Activated naive CD8-positive, alpha-beta T cell treated with anti-CD3 and anti-CD28 coated beads for 36 hours (primary cell): ENCODE data around the gene PCCA. TPM values are rescaled to one million over a fixed set of nuclear protein-coding genes. Genes with fewer than 3 reads are reported as not detected.
"Not testable (repeated sequence)": the region's sequence is repeated elsewhere in the genome, so short reads cannot be mapped to it uniquely, and the experiment has no call there.

Experiments used
- DNase-seq: peaks from one replicate; pipeline ENCODE4 v3.0.0; 2021
- H3K27ac Mint-ChIP-seq: one replicate; pipeline ENCODE4 v1.8.0; 2022; ENCODE audit warnings: mild to moderate bottlenecking, moderate library complexity, mixed read lengths
- H3K27me3 Mint-ChIP-seq: one replicate; pipeline ENCODE4 v1.8.0; 2022; ENCODE audit warnings: mild to moderate bottlenecking, mixed read lengths
- H3K36me3 Mint-ChIP-seq: one replicate; pipeline ENCODE4 v1.8.0; 2021; ENCODE audit warnings: mild to moderate bottlenecking, mixed read lengths
- H3K4me1 Mint-ChIP-seq: one replicate; pipeline ENCODE4 v1.8.0; 2021; ENCODE audit warnings: mixed read lengths
- H3K4me3 Mint-ChIP-seq: one replicate; pipeline ENCODE4 v1.8.0; 2022; ENCODE audit warnings: mild to moderate bottlenecking, moderate library complexity, mixed read lengths
- H3K9me3 Mint-ChIP-seq: one replicate; pipeline ENCODE4 v1.8.0; 2022; ENCODE audit warnings: mixed read lengths
- total RNA-seq, 2 experiments: library from RNA; stranded (reverse); gene quantifications; one replicate each; pipeline ENCODE4 v1.2.3, GENCODE V29; 2021

Gene PCCA
- total RNA-seq, 2 experiments from 2014 or later: 6.9 to 8.3 TPM

DNA sequence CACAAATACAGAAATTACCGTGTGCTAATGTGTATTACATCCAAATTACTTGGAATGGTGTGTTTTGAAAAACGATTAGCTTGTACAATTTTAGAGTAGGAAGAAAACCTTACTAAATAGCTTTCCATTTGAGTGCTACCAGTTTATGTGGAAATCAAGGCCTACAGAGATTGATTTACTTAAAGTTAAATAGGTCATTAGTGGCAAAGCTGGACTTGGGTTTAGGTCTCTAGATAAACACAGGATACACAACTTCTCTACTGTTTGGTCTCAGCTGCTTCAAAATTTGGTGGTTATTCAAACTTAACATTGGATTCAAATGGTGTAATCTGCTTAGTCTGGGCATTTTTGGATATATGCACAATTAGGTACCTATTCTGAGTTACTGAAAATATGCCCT is 21.4 kb downstream of the PCCA start:
- H3K9me3 Mint-ChIP-seq: no peaks in the 10 kb centered on the region
- DNase-seq: no peak
- no peaks in the 10 kb centered on the region for H3K27me3 Mint-ChIP-seq
- H3K36me3 Mint-ChIP-seq: peaks cover 11% of the 10 kb centered on the region
- H3K4me3 Mint-ChIP-seq: no peak overlapping the region
- H3K27ac Mint-ChIP-seq: no peak overlapping the region
- peaks cover 9% of the 10 kb centered on the region for H3K4me1 Mint-ChIP-seq

DNA sequence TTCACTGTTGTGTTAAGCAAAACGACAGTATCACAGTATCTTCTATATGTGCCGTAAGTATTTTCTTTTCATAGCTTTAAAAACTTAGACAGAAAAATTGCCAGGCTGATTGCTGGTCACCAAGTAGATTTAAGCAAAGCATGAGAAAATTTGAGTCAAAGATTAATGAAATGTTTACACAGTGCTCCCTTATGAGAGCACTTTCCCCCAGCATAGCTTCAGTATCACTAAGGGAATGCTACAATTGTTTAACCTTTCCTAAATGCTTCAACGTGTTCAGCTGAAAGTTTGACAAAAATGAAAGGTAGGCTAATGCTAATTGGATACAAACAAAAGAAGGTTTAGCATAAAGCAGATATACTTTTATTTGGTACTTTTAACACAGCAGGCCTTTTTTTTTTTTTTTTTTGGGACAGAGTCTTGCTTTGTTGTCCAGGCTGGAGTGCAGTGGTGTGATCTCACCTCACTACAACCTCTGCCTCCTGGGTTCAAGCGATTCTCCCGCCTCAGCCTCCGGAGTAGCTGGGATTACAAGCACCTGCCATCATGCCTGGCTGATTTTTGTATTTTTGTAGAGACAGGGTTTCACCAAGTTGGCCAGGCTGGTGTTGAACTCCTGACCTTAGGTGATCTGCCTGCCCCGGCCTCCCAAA is 23.4 kb downstream of the PCCA start:
- Mint-ChIP-seq H3K4me3 (no peak overlapping the region), H3K36me3 (peaks cover 13% of the 10 kb centered on the region), H3K27me3 (no peaks in the 10 kb centered on the region), H3K9me3 (no peaks in the 10 kb centered on the region), H3K4me1 (peaks cover 16% of the 10 kb centered on the region), H3K27ac (no peak overlapping the region)
- DNase-seq: no peak

DNA sequence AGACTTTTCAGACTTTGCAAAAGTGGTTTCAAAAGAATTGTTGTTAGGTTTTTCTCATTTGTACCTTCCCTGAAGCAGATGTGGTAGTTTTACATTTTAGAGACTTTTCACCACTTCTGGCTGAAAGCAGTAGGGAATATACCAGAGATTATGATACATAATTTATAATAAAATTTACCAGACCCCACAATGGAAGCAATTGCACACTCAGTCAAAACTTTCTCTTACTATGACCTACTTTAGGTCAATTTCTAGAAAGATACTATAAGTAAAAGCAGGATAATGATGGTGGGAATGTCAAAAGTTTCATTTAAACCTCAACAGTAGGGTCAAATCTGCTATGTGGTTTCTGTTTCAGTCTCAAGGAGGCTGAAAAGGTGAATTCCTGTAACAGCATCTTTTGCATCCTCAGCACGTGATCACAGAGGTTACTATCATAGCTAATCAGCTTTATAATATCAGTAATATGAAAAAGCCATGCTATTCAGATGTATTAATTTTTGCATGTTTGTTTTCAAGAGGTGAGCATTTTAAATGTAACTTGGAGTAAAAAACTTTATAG is 26.9 kb downstream of the PCCA start:
- peaks cover 29% of the 10 kb centered on the region for H3K36me3 Mint-ChIP-seq
- H3K4me3 Mint-ChIP-seq: no peak overlapping the region

DNA sequence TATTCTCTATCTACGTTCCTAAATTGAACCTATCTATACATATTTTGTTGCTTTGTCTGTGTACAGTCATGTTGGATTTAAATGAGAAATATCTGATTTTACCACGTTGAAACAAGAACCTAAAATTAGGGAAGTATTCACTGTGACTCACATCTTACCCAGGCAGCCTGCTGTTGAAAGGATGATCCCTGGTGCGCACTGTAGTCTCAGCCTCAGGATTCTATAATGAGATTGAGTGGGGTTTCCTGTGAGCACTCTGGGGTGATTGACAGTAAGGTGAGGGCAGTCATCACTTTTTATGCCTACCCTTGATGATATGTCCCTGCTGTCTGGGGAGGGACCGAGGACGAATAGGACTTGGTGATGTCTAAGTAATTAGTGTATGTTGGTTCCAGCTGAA is 35.4 kb downstream of the PCCA start:
- H3K4me3 Mint-ChIP-seq: no peak overlapping the region
- no peak overlapping the region for H3K27ac Mint-ChIP-seq
- peaks cover 10% of the 10 kb centered on the region for H3K4me1 Mint-ChIP-seq
- H3K36me3 Mint-ChIP-seq: peaks cover 35% of the 10 kb centered on the region
- H3K27me3 Mint-ChIP-seq: no peaks in the 10 kb centered on the region
- no peak for DNase-seq
- H3K9me3 Mint-ChIP-seq: peaks cover 12% of the 10 kb centered on the region

More for the DNA sequence above, 26.9 kb downstream of the PCCA start:
- H3K4me1 Mint-ChIP-seq: peaks cover 13% of the 10 kb centered on the region
- no peaks in the 10 kb centered on the region for H3K9me3 Mint-ChIP-seq
- H3K27me3 Mint-ChIP-seq: no peaks in the 10 kb centered on the region
- H3K27ac Mint-ChIP-seq: no peak overlapping the region
- no peak for DNase-seq

DNA sequence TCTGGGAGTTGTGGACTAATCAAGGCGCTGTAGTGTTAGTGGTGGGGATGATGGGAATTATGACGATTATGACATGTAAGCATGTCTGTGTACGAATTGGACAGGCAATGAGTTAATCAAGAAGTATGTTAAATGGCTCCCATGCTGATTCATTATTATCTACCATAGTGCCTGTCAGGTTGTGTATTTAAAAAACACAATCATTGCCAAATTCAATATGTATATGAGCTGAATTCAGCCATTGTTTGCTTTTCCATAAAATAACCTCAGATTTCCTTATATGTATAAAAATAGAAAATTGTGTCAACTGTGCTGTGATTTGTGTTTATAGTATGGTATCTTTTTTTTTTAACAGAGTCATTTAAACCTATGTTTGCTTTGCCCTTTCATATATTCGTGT is 37.1 kb downstream of the PCCA start:
- H3K27me3 Mint-ChIP-seq: no peaks in the 10 kb centered on the region

DNA sequence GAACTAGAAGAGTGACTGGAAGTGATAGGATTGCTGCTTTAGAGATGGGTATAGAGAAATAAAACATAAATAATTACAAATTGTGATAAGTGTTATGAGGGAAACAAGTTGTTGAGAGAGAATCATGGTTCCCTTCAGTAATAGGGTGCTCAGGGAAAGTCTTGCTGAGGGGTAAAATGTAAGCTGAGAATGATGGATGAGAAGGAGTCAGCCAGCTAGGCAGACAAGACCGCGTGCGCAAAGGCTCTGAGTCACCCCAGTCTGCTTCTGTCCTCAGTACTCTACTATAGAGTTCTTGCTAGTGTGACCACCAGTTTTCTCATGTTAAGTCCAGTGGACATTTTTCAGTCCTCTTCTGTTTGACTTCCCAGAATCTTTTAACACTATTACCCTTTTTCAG is 39.5 kb downstream of the PCCA start:
- Mint-ChIP-seq H3K9me3 (no peaks in the 10 kb centered on the region), H3K27me3 (no peaks in the 10 kb centered on the region), H3K4me3 (no peak overlapping the region), H3K27ac (no peak overlapping the region), H3K4me1 (peaks cover 34% of the 10 kb centered on the region), H3K36me3 (peaks cover 13% of the 10 kb centered on the region)
- peak; percentile 22 for DNase-seq

More for the DNA sequence above, 37.1 kb downstream of the PCCA start:
- Mint-ChIP-seq H3K9me3 (peaks cover 12% of the 10 kb centered on the region), H3K36me3 (peaks cover 26% of the 10 kb centered on the region), H3K4me1 (peaks cover 23% of the 10 kb centered on the region), H3K27ac (no peak overlapping the region), H3K4me3 (no peak overlapping the region)
- no peak for DNase-seq

DNA sequence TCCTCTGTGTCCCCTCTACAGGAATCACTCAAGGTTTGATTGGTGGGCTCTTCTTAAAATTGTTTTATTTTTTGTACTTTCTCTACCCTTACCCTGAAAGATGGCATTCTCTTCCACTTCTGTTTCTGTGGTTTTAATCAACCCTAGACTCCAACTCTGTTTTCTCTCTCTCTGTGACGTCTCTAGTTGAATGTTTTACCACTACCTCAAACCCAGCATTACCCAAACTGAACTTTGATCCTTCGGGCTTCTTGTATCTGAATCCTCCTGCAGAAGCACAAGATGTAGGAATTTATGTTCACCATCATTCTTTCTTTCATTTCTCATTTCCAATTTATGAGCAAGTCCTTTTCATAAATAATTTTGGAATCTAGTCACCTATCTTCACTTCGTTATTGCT is 39.9 kb downstream of the PCCA start:
- no peak overlapping the region for H3K27ac Mint-ChIP-seq
- H3K9me3 Mint-ChIP-seq: no peaks in the 10 kb centered on the region
- peaks cover 34% of the 10 kb centered on the region for H3K4me1 Mint-ChIP-seq
- no peak overlapping the region for H3K4me3 Mint-ChIP-seq
- DNase-seq: no peak
- H3K36me3 Mint-ChIP-seq: peaks cover 14% of the 10 kb centered on the region
- H3K27me3 Mint-ChIP-seq: no peaks in the 10 kb centered on the region

DNA sequence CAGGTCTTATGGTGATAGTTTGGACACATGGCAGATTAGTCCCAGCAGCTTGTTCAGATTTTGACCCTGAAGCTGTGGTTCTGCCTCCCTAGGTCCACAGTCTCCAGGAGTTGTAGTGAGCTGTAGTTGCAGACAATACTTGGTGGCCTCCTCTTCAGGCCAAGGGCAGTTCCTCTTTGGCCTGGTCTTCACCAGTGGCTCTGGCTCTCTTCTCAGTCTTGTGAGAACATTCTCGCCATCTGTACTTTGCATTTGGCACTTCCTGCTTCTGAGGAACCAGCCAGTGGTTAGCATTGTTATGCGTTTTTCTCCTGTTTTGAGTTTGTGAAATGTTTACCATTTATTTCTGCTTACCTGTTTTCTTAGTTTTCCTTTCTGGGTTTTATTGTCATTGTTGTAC is 40.7 kb downstream of the PCCA start:
- no peak for DNase-seq
- Mint-ChIP-seq H3K4me3 (peak overlapping the region; percentile 16), H3K9me3 (no peaks in the 10 kb centered on the region), H3K27ac (peak overlapping the region; percentile 55), H3K27me3 (no peaks in the 10 kb centered on the region), H3K36me3 (peaks cover 18% of the 10 kb centered on the region), H3K4me1 (peaks cover 34% of the 10 kb centered on the region)

DNA sequence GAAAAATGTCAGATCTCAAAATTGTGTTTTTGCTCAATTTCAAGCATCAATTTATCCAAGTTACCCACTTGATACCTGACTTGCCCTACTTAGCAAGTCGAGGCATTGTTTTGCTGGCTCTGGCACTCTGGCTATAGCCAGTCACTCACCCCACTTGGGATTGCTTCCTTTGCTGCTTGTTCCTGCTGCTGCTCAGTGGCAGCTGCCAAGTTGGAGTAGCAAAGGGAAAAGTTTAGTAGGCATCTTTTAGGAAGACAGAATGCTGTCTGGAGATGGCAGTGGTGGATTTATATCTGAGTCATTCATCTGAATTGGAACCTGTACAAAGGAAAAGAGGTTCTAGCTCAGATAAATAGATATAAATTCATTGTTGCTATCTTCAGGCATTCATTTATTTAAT is 41.2 kb downstream of the PCCA start:
- H3K27me3 Mint-ChIP-seq: no peaks in the 10 kb centered on the region
- H3K4me3 Mint-ChIP-seq: peak overlapping the region; percentile 16
- peaks cover 18% of the 10 kb centered on the region for H3K36me3 Mint-ChIP-seq
- H3K27ac Mint-ChIP-seq: peak overlapping the region; percentile 55
- peaks cover 34% of the 10 kb centered on the region for H3K4me1 Mint-ChIP-seq
- DNase-seq: no peak
- no peaks in the 10 kb centered on the region for H3K9me3 Mint-ChIP-seq

DNA sequence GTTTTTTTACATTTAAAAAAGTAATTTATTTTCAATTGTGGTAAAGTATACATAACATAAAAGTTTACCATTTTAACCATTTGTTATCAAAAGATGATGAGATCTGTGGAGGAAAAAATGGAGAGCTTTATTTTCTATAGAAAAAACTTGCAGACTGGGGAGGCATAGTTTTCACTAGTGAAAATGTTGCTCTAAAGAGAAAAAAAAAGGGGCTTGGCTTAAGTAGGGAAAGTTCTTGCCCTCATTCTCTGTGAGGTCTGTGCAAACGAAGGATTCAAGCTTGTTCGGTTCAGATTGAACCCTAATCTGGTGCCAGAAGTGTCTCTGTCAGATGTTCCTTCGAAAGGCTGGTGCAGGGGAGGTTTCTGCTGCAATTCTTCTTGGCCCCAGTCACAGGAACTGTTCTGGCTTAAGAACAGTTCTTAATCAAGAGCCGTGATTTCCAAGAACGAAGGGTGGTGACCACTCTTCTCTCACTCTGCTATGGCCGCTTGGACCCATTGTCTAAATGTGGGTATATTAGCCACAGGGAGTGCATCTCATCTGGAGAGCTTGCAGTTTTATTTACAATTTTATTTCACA is 42.1 kb downstream of the PCCA start:
- DNase-seq: no peak
- Mint-ChIP-seq H3K9me3 (no peaks in the 10 kb centered on the region), H3K4me1 (peaks cover 34% of the 10 kb centered on the region), H3K4me3 (no peak overlapping the region), H3K27me3 (no peaks in the 10 kb centered on the region), H3K27ac (no peak overlapping the region), H3K36me3 (peaks cover 23% of the 10 kb centered on the region)

DNA sequence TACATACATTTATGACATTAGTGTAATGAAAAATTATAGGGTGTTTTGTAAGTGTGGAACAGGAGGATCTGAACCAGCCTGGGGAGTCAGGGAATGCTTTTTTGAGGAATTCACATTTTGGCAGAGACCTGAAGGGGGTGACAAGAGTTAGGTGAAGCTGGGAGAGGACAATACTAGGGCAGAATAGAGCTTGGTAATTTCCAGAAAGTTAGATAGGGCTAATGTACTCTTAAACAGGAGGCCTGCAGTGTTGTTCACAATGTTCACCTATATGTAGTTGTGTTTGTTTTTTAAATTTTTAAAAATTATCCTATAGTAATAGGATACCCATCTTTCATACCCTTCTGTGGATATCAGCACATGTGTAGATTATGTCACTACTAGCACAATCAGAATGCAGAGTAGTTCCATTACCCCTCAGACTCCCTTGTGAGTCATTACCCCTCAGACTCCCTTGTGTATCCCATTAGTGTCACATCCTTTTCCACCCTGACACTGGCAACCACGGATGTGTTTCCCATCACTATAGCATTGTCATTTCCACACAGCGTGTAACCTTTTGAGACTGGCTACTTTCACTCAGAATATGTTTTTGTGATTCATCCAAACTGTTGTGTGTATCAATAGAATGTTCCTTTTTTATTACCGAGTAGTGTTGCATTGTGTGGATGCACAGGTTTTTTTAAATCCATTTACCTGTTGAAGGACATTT is 43.1 kb downstream of the PCCA start:
- peaks cover 27% of the 10 kb centered on the region for H3K36me3 Mint-ChIP-seq
- no peaks in the 10 kb centered on the region for H3K27me3 Mint-ChIP-seq
- H3K4me3 Mint-ChIP-seq: no peak overlapping the region
- peak; percentile 50 for DNase-seq
- peaks cover 34% of the 10 kb centered on the region for H3K4me1 Mint-ChIP-seq
- H3K9me3 Mint-ChIP-seq: no peaks in the 10 kb centered on the region
- peak overlapping the region; percentile 52 for H3K27ac Mint-ChIP-seq

DNA sequence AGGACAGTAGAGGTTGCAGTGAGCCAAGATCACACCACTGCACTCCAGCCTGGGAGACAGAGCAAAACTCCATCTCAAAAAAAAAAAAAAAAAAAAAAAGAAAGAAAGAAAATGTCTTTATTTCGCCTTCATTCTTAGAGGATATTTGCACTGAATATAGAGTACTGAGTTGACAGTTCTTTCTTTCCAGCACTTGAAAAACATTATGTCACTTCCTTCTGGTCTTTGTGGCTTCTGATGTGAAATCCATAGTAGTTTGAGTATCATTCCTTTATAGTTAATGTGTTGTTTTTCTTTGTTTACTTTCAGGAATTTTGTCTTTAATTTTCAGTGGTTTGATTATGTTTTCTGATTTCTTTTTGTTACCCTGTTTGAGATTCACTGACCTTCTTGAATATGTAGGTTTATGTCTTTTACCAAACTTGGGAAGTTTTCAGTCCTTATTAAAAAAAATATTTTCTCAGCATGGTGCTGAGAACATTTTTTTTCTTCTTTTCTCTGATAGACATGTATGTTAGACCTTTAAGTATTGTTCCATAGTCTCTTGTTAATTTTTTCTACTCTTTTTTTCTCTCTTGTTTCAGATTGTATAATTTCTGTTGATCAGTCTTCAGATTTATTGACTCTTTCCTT is 50.1 kb downstream of the PCCA start:
- Mint-ChIP-seq H3K27ac (peak overlapping the region; percentile 72), H3K36me3 (peaks cover 35% of the 10 kb centered on the region), H3K9me3 (peaks cover 10% of the 10 kb centered on the region), H3K4me1 (peaks cover 19% of the 10 kb centered on the region), H3K27me3 (no peaks in the 10 kb centered on the region), H3K4me3 (no peak overlapping the region)
- DNase-seq: no peak

DNA sequence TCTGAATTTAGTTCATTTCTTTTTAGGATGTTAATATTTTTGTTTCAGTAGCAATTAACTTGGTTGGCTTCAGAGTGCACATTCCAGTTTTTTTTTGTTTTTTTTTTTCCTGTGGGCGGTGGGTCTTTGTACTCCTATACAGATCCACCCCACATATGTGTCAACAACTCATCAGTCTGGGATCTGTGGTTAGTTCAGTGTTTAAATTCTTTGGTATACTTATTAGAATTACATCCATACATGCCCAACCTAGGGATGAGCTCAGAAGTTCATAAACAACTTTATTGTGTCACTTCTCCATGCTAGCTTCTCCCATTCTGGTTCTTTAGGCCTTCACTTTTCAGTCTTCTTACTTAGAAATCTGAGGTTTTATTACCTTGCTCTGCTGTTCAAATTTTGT is 50.9 kb downstream of the PCCA start:
- peaks cover 34% of the 10 kb centered on the region for H3K36me3 Mint-ChIP-seq
- DNase-seq: no peak
- no peak overlapping the region for H3K4me3 Mint-ChIP-seq
- H3K27me3 Mint-ChIP-seq: no peaks in the 10 kb centered on the region
- peaks cover 19% of the 10 kb centered on the region for H3K4me1 Mint-ChIP-seq
- peak overlapping the region; percentile 40 for H3K27ac Mint-ChIP-seq
- peaks cover 10% of the 10 kb centered on the region for H3K9me3 Mint-ChIP-seq

DNA sequence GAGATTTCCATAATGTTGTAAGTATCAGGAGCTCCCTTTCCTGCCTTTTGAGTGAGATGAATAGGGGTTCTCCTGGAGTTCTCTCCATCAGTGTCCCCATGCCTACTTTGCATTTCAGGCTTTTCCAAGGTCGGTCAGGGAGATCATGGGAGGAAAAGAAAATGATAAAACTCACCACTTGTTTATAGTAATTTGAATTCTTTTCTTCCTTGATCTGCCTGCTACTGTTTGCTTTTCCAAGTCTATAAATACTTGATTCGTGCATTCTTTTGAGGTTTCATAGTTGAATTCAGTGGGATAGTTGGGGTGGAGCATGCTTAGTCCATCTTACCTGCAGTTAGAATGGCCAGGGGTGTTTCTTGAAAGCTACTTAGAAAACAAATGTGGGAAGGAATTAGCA is 51.5 kb downstream of the PCCA start:
- no peak overlapping the region for H3K4me3 Mint-ChIP-seq
- no peaks in the 10 kb centered on the region for H3K27me3 Mint-ChIP-seq
- peaks cover 36% of the 10 kb centered on the region for H3K36me3 Mint-ChIP-seq
- peaks cover 19% of the 10 kb centered on the region for H3K4me1 Mint-ChIP-seq
- no peak overlapping the region for H3K27ac Mint-ChIP-seq
- peaks cover 10% of the 10 kb centered on the region for H3K9me3 Mint-ChIP-seq
- DNase-seq: no peak

DNA sequence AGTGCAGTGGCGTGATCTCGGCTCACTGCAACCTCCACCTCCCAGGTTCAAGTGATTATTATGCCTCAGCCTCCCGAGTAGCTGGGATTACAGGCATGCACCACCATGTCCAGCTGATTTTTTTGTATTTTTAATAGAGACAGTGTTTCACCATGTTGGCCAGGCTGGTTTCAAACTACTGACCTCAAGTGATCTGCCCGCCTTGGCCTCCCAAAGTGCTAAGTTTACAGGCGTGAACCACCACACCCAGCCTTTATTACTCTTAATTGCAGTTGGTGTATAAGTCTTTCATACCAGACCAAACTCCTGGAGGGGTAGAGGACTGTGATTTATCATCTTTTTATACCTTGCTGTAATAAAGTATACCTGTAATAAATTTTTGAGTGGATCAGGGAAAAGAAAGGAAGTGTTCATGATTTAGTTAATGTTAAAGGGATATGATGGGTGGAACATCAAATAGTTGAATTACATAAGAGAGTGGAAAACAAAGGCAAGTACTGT is 52.6 kb downstream of the PCCA start:
- peaks cover 19% of the 10 kb centered on the region for H3K4me1 Mint-ChIP-seq
- DNase-seq, H3K27me3 Mint-ChIP-seq, H3K4me3 Mint-ChIP-seq, H3K27ac Mint-ChIP-seq, H3K9me3 Mint-ChIP-seq: not testable (repeated sequence)
- peaks cover 33% of the 10 kb centered on the region for H3K36me3 Mint-ChIP-seq
